ENCODE results near the gene TRIP13. TPM values are rescaled to one million over a fixed set of nuclear protein-coding genes. Genes with fewer than 3 reads are reported as not detected.

TRIP13 gene
- polyA plus RNA-seq, 1 donor from 2014 or later = 2.1 TPM

DNA sequence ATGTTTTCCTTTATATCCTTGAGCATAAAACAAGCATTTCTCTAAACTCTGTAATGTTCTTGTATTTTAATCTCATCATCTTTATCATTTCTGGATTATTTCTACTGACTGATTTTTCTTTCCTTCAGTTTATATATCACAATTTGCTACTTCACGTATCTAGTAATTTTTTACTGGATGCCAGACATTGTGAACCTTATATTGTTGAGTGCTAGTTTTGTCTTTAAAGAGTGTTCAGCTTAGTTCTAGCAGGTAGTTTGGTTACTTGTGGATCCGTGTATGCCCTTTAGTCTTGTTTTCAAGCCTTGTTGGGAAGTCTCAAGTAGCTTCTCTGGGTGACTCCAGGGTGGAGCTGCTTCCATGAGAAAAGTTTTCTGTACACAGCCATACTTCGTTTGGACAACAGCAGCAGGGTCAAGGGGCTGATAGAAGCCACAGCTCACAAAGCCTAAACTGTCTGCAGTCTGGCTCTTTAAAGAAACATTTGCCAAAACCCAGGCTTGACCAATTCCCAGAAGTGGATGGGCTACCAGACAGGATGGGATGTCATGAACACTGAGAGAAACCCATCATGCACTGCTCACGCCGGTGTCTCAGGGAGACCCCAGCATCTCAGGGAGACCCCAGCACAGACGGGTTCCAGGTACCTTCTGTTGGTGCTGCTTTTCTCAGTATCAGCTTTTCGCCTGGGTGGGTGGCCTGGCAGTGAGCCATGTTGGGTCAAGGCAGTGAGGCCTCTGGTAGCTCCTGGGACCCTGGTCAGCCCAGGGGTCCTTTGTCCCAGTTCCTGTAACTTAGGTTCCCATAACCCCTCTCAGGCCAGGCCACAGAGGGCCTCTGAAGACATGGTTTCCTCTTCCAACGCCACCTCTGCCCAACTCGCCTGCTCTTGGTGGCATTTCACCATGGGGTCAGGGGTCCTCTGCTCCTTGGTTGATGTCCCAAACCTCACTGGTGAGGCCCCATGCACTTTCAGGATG is 29.1 kb downstream of the TRIP13 start:
- TF ChIP-seq, protein P1, sequence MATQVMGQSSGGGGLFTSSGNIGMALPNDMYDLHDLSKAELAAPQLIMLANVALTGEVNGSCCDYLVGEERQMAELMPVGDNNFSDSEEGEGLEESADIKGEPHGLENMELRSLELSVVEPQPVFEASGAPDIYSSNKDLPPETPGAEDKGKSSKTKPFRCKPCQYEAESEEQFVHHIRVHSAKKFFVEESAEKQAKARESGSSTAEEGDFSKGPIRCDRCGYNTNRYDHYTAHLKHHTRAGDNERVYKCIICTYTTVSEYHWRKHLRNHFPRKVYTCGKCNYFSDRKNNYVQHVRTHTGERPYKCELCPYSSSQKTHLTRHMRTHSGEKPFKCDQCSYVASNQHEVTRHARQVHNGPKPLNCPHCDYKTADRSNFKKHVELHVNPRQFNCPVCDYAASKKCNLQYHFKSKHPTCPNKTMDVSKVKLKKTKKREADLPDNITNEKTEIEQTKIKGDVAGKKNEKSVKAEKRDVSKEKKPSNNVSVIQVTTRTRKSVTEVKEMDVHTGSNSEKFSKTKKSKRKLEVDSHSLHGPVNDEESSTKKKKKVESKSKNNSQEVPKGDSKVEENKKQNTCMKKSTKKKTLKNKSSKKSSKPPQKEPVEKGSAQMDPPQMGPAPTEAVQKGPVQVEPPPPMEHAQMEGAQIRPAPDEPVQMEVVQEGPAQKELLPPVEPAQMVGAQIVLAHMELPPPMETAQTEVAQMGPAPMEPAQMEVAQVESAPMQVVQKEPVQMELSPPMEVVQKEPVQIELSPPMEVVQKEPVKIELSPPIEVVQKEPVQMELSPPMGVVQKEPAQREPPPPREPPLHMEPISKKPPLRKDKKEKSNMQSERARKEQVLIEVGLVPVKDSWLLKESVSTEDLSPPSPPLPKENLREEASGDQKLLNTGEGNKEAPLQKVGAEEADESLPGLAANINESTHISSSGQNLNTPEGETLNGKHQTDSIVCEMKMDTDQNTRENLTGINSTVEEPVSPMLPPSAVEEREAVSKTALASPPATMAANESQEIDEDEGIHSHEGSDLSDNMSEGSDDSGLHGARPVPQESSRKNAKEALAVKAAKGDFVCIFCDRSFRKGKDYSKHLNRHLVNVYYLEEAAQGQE (IDR thresholded peaks at IDR 0.05; ENCODE audit: borderline replicate concordance) = no peak
- no peak for TF ChIP-seq MXI1 (conservative IDR thresholded peaks at IDR 0.05; ENCODE audit: poor library complexity, severe bottlenecking)
- TF ChIP-seq TAF1 (IDR thresholded peaks at IDR 0.05; ENCODE audit: low read depth) = no peak
- TF ChIP-seq, protein P2, sequence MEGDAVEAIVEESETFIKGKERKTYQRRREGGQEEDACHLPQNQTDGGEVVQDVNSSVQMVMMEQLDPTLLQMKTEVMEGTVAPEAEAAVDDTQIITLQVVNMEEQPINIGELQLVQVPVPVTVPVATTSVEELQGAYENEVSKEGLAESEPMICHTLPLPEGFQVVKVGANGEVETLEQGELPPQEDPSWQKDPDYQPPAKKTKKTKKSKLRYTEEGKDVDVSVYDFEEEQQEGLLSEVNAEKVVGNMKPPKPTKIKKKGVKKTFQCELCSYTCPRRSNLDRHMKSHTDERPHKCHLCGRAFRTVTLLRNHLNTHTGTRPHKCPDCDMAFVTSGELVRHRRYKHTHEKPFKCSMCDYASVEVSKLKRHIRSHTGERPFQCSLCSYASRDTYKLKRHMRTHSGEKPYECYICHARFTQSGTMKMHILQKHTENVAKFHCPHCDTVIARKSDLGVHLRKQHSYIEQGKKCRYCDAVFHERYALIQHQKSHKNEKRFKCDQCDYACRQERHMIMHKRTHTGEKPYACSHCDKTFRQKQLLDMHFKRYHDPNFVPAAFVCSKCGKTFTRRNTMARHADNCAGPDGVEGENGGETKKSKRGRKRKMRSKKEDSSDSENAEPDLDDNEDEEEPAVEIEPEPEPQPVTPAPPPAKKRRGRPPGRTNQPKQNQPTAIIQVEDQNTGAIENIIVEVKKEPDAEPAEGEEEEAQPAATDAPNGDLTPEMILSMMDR (IDR thresholded peaks at IDR 0.05; ENCODE audit: poor library complexity, severe bottlenecking) = no peak
- TF ChIP-seq EZH2 (IDR thresholded peaks at IDR 0.05; ENCODE audit: borderline replicate concordance, insufficient read depth, low read length, poor library complexity, severe bottlenecking) = no peak
- no peak for TF ChIP-seq EP300 (conservative IDR thresholded peaks at IDR 0.05; ENCODE audit: poor library complexity, severe bottlenecking)
- TF ChIP-seq POLR2AphosphoS5 (IDR thresholded peaks at IDR 0.05) = no peak
- TF ChIP-seq RAD21 (conservative IDR thresholded peaks at IDR 0.05) = no peak
- no peak for TF ChIP-seq SMC3 (conservative IDR thresholded peaks at IDR 0.05; ENCODE audit: poor library complexity)
- peaks cover 11% of the 10 kb centered on the region for H3K27me3 ChIP-seq (ENCODE audit: insufficient read depth, low read depth, low read length)
- no peaks in the 10 kb centered on the region for H3K79me2 ChIP-seq (replicated peaks; ENCODE audit: insufficient read depth, low read length)
- H4K20me1 ChIP-seq (ENCODE audit: insufficient read depth) = no peaks in the 10 kb centered on the region
- no peak overlapping the region for H3K4me2 ChIP-seq (ENCODE audit: low read length)
- H3K36me3 ChIP-seq (ENCODE audit: insufficient read depth, low read length) = no peaks in the 10 kb centered on the region
- H3F3A ChIP-seq (ENCODE audit: insufficient read depth, low read length, poor library complexity, severe bottlenecking) = no peaks in the 10 kb centered on the region
- H3K27ac ChIP-seq (ENCODE audit: low read length) = no peak overlapping the region
- H3K9me2 ChIP-seq (ENCODE audit: insufficient read depth, low read length) = no peaks in the 10 kb centered on the region
- H2AFZ ChIP-seq (ENCODE audit: low read depth, low read length) = no peak overlapping the region
- no peak overlapping the region for H3K9ac ChIP-seq (ENCODE audit: low read length)
- H3K9me3 ChIP-seq (ENCODE audit: low read length) = no peaks in the 10 kb centered on the region
- H3K4me3 ChIP-seq (ENCODE audit: low read length) = no peak overlapping the region

DNA sequence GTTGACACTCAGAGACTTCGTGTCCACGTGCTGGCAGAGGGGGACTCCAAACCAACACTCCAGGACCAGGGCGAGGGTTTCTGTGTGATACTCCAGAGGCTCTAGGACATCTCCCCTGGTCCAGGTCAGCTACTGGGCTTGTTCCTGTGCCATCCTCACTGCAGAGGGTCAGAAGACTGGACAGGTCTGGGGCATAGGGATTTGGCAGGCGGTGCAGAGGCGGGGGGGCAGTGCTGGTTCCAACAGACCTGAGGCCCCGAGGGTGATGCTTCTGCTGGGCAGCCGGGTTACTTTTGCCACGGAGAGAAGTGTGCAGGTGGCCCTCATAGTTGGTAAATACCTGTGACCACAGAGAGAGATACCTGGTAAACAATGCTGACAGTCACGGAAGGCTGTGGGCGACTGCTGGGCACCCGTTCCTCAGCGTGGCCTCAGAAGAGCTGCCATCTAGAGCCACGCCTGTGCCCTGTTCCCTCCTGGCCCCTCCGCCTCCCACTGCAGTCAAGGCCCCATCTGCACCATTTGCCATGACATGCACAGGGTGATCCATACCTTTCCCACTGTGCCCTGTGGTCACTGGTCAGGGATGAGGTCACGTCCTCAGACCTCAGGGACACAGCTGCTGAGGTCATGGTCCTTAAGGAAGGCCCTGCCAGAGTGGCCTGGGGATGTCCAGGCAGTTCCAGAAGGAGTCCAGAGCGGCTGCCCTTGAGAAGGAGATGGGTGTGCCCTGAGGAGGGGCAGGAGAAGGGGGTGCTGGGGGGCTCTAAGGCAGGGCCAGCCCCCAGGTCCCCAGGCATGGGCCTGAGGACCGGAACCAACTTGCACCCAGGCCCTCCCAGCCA is 30.0 kb downstream of the TRIP13 start:
- Histone ChIP-seq H3K27ac (ENCODE audit: low read length) (no peak overlapping the region), H3F3A (ENCODE audit: insufficient read depth, low read length, poor library complexity, severe bottlenecking) (no peaks in the 10 kb centered on the region), H4K20me1 (ENCODE audit: insufficient read depth) (no peaks in the 10 kb centered on the region), H3K4me2 (ENCODE audit: low read length) (no peak overlapping the region), H3K9ac (ENCODE audit: low read length) (no peak overlapping the region), H3K27me3 (ENCODE audit: insufficient read depth, low read depth, low read length) (peaks cover 15% of the 10 kb centered on the region), H2AFZ (ENCODE audit: low read depth, low read length) (no peak overlapping the region), H3K79me2 (replicated peaks; ENCODE audit: insufficient read depth, low read length) (no peaks in the 10 kb centered on the region), H3K9me2 (ENCODE audit: insufficient read depth, low read length) (no peaks in the 10 kb centered on the region), H3K9me3 (ENCODE audit: low read length) (no peaks in the 10 kb centered on the region), H3K36me3 (ENCODE audit: insufficient read depth, low read length) (no peaks in the 10 kb centered on the region), H3K4me3 (ENCODE audit: low read length) (no peak overlapping the region)
- no peak for TF ChIP-seq MXI1 (conservative IDR thresholded peaks at IDR 0.05; ENCODE audit: poor library complexity, severe bottlenecking)
- TF ChIP-seq TAF1 (IDR thresholded peaks at IDR 0.05; ENCODE audit: low read depth) = no peak
- TF ChIP-seq EP300 (conservative IDR thresholded peaks at IDR 0.05; ENCODE audit: poor library complexity, severe bottlenecking) = no peak
- TF ChIP-seq, protein P1 (IDR thresholded peaks at IDR 0.05; ENCODE audit: borderline replicate concordance) = no peak
- TF ChIP-seq EZH2 (IDR thresholded peaks at IDR 0.05; ENCODE audit: borderline replicate concordance, insufficient read depth, low read length, poor library complexity, severe bottlenecking) = no peak
- no peak for TF ChIP-seq POLR2AphosphoS5 (IDR thresholded peaks at IDR 0.05)
- TF ChIP-seq RAD21 (conservative IDR thresholded peaks at IDR 0.05) = no peak
- TF ChIP-seq SMC3 (conservative IDR thresholded peaks at IDR 0.05; ENCODE audit: poor library complexity) = no peak
- TF ChIP-seq, protein P2 (IDR thresholded peaks at IDR 0.05; ENCODE audit: poor library complexity, severe bottlenecking) = no peak
